ENCODE measurements around the gene MS4A10. TPM values are rescaled to one million over a fixed set of nuclear protein-coding genes. Genes with fewer than 3 reads are reported as not detected.
"Not testable (repeated sequence)": the region's sequence is repeated elsewhere in the genome, so short reads cannot be mapped to it uniquely, and the experiment has no call there.

MS4A10 gene
- total and polyA plus RNA-seq, 9 of the 15 experiments (the other 6 are each of a cell fraction or from before 2014, with no cell fraction given), result not detected

- intact Hi-C loops (cut with micrococcal nuclease) (no loop called here), in situ Hi-C loops (cut with MboI) (no loop called here)
- no peak overlapping the region for H3K27ac ChIP-seq (ENCODE audit: extremely low read depth, low read depth, low read length)
- no peak overlapping the region for H3K9ac ChIP-seq (ENCODE audit: insufficient read depth in 1 of 2, low read depth in 2 of 2, low read length in 2 of 2)
- H2AFZ ChIP-seq (ENCODE audit: low read depth, low read length), result no peak overlapping the region
- no TSS peak for BruUV-seq (replicated peaks)
- no peak overlapping the region for H3K4me2 ChIP-seq (ENCODE audit: insufficient read depth, low read length)
- H3K36me3 ChIP-seq (ENCODE audit: control insufficient read depth, insufficient read depth, low read length), result no peaks in the 10 kb centered on the region
- CTCF ChIA-PET (ENCODE audit: low intra/inter-chr PET ratio), result no interaction called here
- no peak for ATAC-seq
- peak in 1 of 4 experiments; percentile 20 for DNase-seq (ENCODE audit: extremely low read depth in 1 of 4, low spot score in 3 of 4)
- TF ChIP-seq ESRRA (IDR thresholded peaks at IDR 0.05; ENCODE audit: borderline replicate concordance, low read depth) (peak; percentile 41; the same call in 1 of the 2 replicates), LARP7 (IDR thresholded peaks at IDR 0.05) (no peak)
- WGBS (ENCODE audit: insufficient coverage, low coverage, missing lambda C conversion rate), result 0% methylated on average over 4 of the region's 4 CpGs
- FAIRE-seq, result no peak
- no peaks in the 10 kb centered on the region for H3K79me2 ChIP-seq (ENCODE audit: control insufficient read depth, insufficient read depth, low read length)
- H3K27me3 ChIP-seq (ENCODE audit: control insufficient read depth in 2 of 2, insufficient read depth in 2 of 2, low read length in 2 of 2), result peaks cover 25 to 47% of the 10 kb centered on the region in 2 experiments; a peak in 4 of 5 replicates
- H3K9me3 ChIP-seq (replicated peaks; ENCODE audit: control insufficient read depth, insufficient read depth, low read depth, low read length), result no peaks in the 10 kb centered on the region; the same call in 1 of the 2 replicates
- peaks cover 0 to 7% of the 10 kb centered on the region in 2 experiments; a peak in 3 of 5 replicates for H3K4me1 ChIP-seq (replicated peaks in 1 of 2; ENCODE audit: control insufficient read depth in 2 of 2, insufficient read depth in 2 of 2, low read length in 2 of 2)
- POLR2A ChIA-PET, result no interaction called here
- peaks cover 6% of the 10 kb centered on the region for H3K9me1 ChIP-seq (ENCODE audit: control insufficient read depth, insufficient read depth, low read length)
- H3K4me3 ChIP-seq, result no peak overlapping the region
- H4K20me1 ChIP-seq (replicated peaks; ENCODE audit: control insufficient read depth, insufficient read depth, low read length), result 0 out of 2 replicates have a peak, but pooled peaks cover 3% of the 10 kb centered on the region
Measured at GRCh38 chr11:60818057-60818456, 32.9 kb downstream of the MS4A10 start.

- Histone ChIP-seq H3K9me3 (replicated peaks; ENCODE audit: control insufficient read depth, insufficient read depth, low read depth, low read length) (no peaks in the 10 kb centered on the region), H3K4me2 (ENCODE audit: insufficient read depth, low read length) (no peak overlapping the region), H3K9ac (ENCODE audit: insufficient read depth in 1 of 2, low read depth in 2 of 2, low read length in 2 of 2) (peak overlapping the region in 1 of 2 experiments; percentile 19; a peak in 1 of 4 replicates), H3K4me1 (replicated peaks in 1 of 2; ENCODE audit: control insufficient read depth in 2 of 2, insufficient read depth in 2 of 2, low read length in 2 of 2) (peaks cover 0 to 7% of the 10 kb centered on the region in 2 experiments; a peak in 3 of 5 replicates), H3K36me3 (ENCODE audit: control insufficient read depth, insufficient read depth, low read length) (no peaks in the 10 kb centered on the region), H4K20me1 (replicated peaks; ENCODE audit: control insufficient read depth, insufficient read depth, low read length) (0 out of 2 replicates have a peak, but pooled peaks cover 3% of the 10 kb centered on the region), H3K9me1 (ENCODE audit: control insufficient read depth, insufficient read depth, low read length) (peaks cover 6% of the 10 kb centered on the region), H3K27me3 (ENCODE audit: control insufficient read depth in 2 of 2, insufficient read depth in 2 of 2, low read length in 2 of 2) (peaks cover 20 to 64% of the 10 kb centered on the region in 2 experiments; a peak in 4 of 5 replicates), H3K27ac (ENCODE audit: extremely low read depth, low read depth, low read length) (no peak overlapping the region), H3K4me3 (no peak overlapping the region), H3K79me2 (ENCODE audit: control insufficient read depth, insufficient read depth, low read length) (no peaks in the 10 kb centered on the region), H2AFZ (ENCODE audit: low read depth, low read length) (no peak overlapping the region)
- FAIRE-seq (no peak), DNase-seq (ENCODE audit: extremely low read depth in 1 of 4, low spot score in 3 of 4) (peak in 2 of 4 experiments; percentile 42 to 43), ATAC-seq (no peak)
- in situ Hi-C loops (cut with MboI), result no loop called here
- BruUV-seq (replicated peaks), result no TSS peak
- intact Hi-C loops (cut with micrococcal nuclease), result no loop called here
- CTCF ChIA-PET (ENCODE audit: low intra/inter-chr PET ratio), result no interaction called here
- WGBS (ENCODE audit: insufficient coverage, low coverage, missing lambda C conversion rate), result 13% methylated on average over 15 of the region's 15 CpGs
- POLR2A ChIA-PET, result interaction anchor here (0.5 to 1.0 kb wide), 4 partner anchors 11 to 560 kb away, joined by 3 to 5 read pairs (median 3); no protein-coding TSS in a partner anchor
- TF ChIP-seq VEZF1 (CRISPR knock-in tag; IDR thresholded peaks at IDR 0.05), result peak; percentile 53; the same call in 1 of the 2 replicates
- no peak for TF ChIP-seq CBX1 (IDR thresholded peaks at IDR 0.05; ENCODE audit: low read depth)
Measured at GRCh38 chr11:60821827-60822599, 36.9 kb downstream of the MS4A10 start.

- Histone ChIP-seq H4K20me1 (replicated peaks; ENCODE audit: control insufficient read depth, insufficient read depth, low read length) (0 out of 2 replicates have a peak, but pooled peaks cover 11% of the 10 kb centered on the region), H3K27me3 (ENCODE audit: control insufficient read depth in 2 of 2, insufficient read depth in 2 of 2, low read length in 2 of 2) (peaks cover 18 to 70% of the 10 kb centered on the region in 2 experiments; a peak in 4 of 5 replicates)
- H3K9me1 ChIP-seq (ENCODE audit: control insufficient read depth, insufficient read depth, low read length); H3K79me2 ChIP-seq (ENCODE audit: control insufficient read depth, insufficient read depth, low read length); H3K4me2 ChIP-seq (ENCODE audit: insufficient read depth, low read length); intact Hi-C loops (cut with micrococcal nuclease); H3K27ac ChIP-seq (ENCODE audit: extremely low read depth, low read depth, low read length); H3K36me3 ChIP-seq (ENCODE audit: control insufficient read depth, insufficient read depth, low read length); ATAC-seq; H3K4me1 ChIP-seq (replicated peaks in 1 of 2; ENCODE audit: control insufficient read depth in 2 of 2, insufficient read depth in 2 of 2, low read length in 2 of 2); H2AFZ ChIP-seq (ENCODE audit: low read depth, low read length); CTCF ChIA-PET (ENCODE audit: low intra/inter-chr PET ratio); H3K9me3 ChIP-seq (replicated peaks; ENCODE audit: control insufficient read depth, insufficient read depth, low read depth, low read length); H3K4me3 ChIP-seq; DNase-seq (ENCODE audit: extremely low read depth in 1 of 4, low spot score in 3 of 4); FAIRE-seq; in situ Hi-C loops (cut with MboI); H3K9ac ChIP-seq (ENCODE audit: insufficient read depth in 1 of 2, low read depth in 2 of 2, low read length in 2 of 2); BruUV-seq (replicated peaks): not testable (repeated sequence)
- POLR2A ChIA-PET, result interaction anchor here (0.8 kb wide), 1 partner anchor 71 kb away, joined by 3 read pairs; no protein-coding TSS in a partner anchor
- WGBS (ENCODE audit: insufficient coverage, low coverage, missing lambda C conversion rate), result 27% methylated on average over 5 of the region's 5 CpGs
Measured at GRCh38 chr11:60823745-60824306, 38.7 kb downstream of the MS4A10 start.
